HG03097 (cell line): ENCODE results near the gene GOLGA2.

Experiments
- ATAC-seq: cut with Tn5 transposase; IDR thresholded peaks from one replicate; pipeline ENCODE4 v1.9.1; 2021; ENCODE audit not compliant: unreplicated experiment, low FRiP score

Gene GOLGA2

DNA sequence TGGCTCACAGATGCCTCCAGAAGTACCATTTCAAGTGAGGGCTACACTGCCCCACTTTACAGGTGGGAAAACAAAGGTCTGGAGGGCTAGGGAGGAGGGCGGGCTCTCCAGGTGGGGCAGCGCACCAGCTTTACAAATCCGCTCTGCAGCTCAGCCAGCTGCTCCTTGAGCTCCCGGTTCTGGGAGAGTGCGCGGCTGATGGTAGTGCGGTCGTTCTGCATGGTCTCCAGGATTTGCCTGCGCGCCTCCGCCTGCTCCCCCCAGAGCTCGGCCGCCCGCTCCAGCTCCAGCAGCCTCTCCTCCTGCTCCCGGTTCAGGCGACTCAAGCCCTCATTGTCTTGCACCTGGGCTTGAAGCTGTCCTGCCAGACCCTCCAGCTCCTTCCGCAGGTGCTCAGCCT, 15.5 kb downstream of the GOLGA2 start:
- no peak for ATAC-seq

DNA sequence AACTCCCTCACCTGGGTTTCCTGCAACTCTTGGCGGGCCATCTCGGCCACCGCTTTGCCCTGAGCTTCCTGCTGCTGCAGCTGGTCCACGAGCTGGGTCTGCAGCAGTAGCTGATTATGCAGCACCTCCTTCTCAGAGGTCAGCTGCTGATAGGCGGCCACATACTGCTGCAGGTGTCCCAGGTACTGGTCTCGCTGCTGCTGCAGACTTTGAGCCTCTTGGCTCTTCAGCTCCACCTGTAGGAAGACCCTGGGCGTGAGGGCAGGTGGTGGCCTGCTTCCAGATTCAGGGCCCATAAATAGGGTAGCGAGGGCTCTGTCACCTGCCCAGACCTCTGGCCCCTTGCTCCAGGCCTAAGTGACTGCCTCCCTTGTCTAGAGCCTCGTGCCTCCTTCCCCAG, 16.7 kb downstream of the GOLGA2 start:
- no peak for ATAC-seq

DNA sequence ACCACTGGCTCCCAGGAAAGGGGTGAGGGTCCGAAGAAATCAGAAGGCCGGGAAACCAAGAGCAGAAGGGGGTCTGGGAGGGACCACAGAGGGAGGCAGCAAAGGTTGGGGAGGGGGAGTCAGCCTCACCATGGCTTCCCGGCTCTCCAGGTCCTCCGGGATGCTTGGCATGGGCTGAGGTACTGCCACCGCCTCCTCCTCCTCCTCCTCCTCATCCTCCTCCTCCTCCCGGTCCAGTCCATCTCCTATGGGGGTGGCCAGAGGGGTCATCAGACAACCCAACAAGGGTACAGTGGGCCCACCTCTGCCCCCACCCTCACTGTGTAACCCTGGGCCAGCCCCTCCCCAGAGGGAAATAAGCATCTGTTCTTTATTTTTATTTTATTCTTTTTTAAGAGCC, 17.5 kb downstream of the GOLGA2 start:
- ATAC-seq, result no peak

DNA sequence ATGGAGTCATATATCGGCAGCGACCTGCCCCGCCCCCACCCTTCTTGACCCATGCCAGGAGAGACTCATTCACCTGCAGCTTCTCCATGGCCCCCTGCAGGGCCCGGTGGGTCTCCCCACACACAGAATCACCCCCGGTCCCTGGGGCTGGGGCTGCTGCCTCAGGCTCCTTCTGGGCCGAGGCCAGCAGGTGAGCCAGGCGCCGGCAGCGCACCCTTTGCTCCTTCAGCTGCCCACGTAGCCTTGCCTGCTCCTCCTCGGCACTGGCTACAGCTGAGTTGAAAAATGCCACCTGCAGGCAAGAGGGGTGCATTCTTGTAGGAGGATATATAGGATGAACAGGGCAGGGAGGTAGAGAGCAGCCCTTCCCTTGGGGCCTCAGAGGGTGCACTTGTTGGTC, 17.9 kb downstream of the GOLGA2 start:
- no peak for ATAC-seq

DNA sequence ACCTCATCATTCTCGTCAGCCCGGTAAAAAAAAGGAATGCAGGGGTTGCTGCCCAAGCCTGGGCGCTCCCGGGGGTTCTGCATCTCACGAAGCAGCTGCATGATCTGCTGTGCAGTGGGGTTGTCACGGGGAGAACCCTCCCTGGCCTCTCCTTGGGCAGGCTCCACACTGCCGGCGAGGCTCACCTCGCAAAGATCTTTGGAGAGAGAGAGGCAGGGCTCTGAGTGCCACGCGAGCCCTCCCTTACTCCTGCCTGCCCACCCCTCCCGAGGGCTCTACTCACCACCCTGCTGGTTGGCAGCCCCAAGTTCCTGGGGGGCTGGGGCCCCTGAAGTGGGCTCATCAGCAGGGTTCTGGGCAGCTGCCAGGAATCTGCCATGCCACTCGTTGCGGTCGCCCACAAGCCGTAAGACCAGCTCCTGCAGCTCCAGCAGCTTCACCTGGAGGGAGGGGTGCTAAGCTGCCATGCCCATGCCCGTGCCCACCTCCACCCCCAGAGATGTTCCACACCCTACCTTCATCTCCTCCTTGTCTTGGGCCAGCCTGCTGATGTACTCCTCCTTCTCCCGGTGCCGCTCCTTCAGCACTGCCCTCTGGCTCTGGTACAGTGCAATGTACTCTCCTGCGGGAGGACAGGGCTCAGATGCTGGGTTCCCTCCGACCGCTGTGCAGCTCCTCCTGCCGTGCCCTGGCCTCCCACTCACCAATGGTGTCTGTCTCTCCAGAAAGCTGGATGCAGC, 18.6 kb downstream of the GOLGA2 start:
- ATAC-seq, result no peak

DNA sequence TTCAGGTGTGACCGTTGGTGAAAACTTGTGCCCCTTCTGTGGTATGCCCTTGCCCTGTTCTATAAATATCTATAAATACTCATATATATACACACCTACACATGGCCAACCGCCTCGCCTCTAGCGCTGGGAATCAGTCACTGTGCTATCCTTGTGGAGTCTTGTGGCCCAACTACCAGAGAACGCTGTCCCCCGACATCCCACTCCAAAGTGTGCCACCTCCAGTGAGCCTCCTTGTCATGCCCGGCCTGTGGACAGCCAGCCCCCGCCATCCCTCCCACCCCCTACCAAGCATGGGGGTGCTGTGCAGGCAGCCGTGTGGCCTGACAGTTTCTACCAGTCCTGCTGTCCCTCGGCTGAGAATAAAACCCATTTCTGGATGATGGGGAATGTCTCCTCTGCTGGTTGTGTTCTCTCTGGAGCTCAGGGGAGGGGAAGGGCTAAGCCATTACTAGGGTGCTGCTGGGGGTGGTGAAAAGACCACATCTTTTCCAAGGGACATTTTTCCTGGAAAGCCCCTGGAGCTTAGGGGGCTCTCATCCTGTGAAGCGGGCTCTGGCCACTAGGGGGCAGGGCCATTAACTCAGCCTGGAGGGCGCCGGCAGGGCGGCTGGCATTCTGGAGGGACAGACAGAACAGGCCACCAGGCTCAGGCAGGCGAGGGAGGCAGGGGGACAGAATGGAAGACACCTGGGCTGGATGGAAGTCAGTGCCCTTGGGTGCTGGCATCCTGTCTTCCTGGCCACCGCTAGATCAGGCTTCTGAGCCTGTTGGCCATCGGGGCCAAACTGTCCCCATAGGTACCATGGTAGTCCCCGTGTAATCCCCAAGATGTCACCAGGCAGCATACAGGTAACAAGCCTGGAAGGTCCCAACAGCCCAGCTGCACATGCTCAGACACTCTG, 20.7 kb downstream of the GOLGA2 start:
- no peak for ATAC-seq

DNA sequence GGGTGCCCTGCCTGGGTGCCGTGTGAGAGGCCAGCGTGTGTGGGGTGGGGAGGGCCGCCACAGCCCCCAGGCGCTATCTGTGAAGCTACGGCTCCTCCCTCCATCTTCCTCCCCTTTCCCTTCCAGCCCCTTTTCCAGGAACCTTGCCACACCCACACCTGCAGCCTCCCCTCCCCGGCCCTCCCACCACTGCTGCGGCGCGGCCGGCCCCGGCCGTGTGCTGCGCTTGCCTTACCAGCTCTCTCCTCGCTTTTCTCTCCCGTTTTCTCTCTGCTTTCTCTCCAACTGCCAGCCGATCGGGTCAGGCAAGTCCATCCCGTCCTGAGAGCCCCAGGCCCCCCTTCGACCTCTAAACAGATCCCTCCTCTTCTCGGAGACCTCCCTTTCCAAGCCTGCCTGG, 21.4 kb downstream of the GOLGA2 start:
- no peak for ATAC-seq

DNA sequence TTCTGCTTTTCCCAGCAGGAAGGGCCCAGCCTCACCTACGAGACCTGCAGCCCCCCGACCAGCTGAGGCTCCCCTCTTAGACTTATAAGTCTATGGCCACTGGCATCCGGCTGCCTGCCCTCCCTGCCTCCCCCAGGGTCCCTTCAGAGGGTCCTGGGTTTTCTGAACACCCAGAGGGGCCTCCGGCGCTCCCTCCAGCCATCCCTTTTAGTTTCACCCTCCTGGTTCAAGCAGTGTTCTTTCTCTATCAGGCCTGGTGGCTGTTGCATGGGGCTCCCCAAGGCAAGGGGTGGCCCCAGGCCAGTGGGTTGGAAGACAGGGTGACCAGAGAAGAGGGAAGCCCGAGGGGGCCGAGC, 21.8 kb downstream of the GOLGA2 start:
- ATAC-seq, result no peak

DNA sequence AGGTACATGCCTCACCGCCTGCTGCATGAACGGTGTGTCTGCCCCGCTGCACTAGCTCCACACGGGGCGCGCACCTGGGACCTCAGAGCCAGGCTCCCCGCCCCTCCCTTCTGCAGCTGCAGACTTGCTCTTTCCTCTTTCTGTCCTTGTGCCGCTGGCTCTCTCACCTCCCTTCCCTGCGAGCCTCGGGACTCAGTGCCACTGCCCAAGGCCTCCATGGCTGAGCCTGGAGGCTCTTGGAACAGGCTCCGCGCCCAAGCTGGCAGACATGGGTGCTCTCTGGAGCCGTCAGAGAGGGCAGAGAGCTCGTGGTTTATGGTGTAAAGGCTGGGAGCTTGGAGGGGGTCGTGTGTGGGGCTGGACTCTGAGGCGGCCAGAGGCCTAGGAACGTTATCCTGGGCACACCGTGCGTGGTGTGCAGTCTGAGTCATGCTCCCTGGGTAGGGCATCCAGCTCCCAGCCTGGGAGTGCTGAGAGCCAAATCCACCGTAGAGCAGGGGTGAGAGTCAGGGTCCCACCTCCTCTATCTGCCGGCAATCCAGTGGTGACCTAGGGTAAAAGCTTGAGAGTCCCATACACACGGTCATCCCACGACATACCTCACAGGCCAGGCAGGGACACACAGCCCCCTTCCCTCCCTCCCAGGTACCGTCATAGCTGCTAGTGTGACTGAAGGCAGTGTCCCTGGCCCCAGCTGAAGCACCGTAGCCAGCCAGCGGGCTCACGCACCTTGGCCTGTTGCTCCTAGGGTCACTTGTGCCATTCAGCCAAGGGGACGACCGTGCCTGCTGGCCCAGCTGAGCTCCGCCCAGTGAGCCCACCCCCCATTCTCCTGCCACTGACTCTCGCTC, 22.4 kb downstream of the GOLGA2 start:
- ATAC-seq, result no peak

DNA sequence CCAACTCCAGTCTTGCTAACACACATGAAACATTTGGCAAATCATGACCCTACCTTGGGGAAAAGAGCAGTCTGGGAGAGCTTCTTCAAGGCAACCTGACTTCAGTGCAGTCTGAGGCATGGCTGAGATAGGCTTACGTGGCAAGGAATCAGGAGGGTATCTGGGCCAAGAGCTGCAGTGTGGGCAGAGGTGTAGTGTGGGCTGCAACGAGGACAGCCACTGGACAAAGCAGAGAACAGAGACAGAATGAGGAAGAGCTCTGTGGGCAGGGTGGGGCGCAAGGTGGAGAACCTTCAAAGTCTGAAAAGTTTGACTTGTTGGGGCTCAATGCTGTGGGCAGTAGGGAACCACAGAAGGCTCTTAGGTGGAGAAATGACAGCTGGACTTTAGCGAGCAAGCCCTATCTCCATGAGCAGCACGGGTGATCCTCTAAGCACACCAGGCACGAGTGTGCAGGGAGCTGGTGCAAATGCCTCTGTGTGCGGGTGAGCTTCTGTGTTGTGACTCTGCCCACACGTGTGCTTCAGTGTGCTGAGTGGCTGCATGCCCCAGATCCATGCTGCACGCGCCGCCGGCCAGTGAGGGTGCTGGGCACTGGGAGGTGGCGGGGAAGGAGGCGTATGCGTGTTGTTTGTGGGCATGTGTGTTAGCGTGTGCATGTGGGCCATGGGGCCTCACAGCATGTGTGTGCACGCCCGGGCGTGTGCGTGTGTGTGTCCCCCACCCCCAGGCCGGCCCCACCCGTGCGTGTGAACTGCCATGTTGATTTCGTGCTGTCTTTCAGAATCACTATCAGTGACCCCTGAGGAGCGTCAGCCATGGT, 23.3 kb downstream of the GOLGA2 start:
- no peak for ATAC-seq

DNA sequence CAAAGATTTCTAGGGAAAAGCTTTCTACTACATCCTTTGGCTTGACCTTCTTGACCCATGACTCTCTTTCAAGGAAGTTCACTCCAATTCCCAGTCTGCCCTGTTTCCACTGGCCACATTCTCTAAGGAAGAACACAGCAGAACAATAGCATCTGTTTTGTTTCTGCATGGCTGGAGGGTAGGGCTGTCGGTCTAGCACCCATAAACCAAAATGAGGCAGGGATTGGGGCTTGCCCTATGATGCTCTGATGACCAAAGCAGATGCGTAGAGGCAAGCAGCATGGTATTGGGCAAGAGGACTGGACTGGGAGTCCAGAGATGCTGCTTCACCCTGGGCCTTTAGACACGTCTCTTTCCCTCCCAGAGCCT, 24.1 kb downstream of the GOLGA2 start:
- no peak for ATAC-seq

DNA sequence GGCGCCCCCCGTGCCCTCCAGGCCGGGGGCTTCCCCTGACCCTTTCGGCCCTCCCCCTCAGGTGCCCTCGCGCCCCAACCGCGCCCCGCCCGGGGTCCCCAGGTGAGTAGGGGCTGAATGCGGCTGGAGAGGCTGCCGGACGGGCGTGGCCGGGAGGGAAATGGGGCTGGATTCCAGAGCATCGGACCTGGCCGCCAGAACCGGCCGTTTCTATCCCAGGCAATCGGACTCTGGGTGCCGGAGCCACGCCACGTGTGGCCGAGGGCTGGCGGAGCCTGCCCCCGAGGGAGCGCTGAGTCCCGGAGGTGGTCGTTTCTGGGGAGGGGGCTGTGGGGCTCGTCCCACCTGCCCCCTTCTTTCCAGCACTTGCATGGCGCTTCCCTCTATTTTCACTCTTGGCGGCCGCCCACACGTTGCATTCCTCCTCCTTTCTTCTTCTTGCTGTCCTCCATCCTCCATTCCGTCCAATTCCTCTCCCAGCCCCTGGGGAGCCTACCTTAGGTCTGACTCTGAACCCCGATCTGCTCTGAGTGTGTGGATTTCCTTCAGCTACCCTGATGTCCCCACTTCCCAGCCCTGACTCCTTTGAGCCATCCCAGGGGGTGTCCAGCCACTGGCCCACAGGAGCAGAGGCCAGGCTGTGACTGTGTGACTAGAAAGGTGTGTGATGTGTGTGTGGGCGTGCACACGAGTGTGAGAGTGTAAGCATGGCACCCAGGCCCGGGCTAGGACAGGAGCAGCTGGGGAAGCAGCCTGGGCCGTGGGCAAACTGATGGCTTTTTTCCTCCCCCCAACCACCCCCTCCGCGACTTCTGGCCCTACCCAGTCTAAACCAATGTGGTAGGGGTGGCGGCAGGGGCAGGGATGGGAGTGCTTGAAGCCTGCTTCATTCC, 24.7 kb downstream of the GOLGA2 start:
- ATAC-seq, result no peak

DNA sequence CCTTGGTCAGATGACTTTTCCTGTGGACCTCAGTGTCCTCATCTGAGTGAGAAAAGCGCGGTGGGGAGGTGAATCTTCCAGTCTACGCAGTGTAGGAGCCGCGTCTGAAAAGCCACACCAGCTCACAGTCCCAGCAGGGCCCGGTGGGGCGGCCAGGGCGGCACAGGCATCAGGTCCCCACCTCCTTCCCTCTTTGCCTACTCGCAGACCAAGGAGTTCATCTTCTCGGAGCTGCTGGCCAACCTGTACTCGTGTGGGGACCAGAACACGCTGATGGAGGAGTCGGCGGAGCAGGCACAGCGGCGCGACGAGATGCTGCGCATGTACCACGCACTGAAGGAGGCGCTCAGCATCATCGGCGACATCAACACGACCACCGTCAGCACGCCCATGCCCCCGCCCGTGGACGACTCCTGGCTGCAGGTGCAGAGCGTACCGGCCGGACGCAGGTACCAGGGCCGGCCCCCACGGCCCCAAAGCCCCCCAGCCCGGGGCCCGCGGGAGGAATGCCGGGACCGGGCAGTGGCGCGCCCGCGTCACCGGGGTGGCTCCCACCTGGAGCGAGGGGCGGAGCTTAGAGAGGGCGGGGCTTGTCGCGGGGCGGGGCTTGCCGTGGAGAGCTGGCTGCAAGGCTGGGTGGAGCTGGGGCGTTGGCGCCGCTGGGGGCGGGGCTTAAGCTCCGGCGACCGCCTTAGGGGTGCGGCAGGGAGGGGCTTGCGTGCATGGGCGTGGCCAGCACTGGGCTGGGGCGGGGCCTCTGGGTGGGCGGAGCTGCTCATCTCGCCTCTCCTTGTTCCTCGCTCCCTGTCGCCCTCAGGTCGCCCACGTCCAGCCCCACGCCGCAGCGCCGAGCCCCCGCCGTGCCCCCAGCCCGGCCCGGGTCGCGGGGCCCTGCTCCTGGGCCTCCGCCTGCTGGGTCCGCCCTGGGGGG, 25.6 kb downstream of the GOLGA2 start:
- ATAC-seq, result no peak

DNA sequence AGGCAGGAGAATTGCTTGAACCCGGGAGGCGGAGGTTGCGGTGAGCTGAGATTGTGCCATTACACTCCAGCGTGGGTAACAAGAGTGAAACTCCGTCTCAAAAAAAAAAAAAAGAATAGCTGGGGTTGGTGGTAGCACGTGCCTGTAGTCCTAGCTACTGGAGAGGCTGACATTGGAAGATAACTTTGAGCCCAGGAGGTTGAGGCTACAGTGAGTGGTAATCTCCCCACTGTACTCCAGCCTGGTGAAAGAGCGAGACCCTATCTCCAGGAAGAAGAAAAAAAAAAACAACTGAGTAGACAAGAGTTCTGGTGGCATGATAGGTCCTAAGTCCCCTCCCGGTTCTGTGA, 26.3 kb downstream of the GOLGA2 start:
- ATAC-seq, result no peak

DNA sequence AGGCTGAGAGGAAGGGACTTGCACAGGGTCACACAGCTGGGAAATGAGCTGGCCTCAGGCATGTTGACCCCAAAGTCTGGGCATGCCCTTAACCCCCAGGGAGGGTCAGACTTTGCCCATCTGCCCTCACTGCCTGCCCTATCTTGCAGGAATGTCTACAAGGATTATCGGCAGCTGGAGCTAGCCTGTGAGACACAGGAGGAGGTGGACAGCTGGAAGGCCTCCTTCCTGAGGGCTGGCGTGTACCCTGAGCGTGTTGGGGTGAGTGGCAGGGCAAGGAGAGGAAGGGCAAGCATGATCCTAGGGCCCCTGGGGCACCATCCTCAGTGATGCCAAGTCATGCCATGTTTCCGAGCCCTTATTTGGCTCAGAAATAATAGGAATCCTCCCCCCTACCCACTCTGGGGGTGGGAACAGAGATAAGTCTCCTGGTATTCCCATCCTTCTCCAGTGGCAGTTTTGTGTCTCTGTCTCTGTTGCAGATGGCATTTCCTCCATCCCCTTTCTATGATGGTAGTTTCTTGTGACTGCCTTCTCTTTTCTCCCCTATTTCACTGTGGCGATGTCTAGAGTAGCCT, 28.5 kb downstream of the GOLGA2 start:
- ATAC-seq, result no peak

DNA sequence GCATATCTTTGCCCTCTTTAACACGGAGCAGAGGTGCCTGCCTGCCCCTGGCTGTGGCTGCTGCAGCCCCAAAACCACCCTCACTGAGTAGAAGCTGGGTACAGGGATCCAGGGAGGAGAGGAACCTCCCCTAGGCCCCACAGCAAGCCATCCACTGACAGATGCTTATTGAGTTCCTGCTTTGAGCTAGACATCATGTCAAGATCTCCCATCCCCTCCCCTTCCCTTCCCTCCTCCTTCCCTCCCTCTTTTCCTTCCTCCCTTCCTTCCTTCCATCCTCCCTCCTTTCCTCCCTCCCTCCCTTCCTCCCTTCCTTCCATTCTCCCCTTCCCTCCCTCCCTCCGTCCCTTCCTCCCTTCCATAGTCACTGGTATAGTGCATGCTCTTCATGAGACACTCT, 29.3 kb downstream of the GOLGA2 start:
- no peak for ATAC-seq

DNA sequence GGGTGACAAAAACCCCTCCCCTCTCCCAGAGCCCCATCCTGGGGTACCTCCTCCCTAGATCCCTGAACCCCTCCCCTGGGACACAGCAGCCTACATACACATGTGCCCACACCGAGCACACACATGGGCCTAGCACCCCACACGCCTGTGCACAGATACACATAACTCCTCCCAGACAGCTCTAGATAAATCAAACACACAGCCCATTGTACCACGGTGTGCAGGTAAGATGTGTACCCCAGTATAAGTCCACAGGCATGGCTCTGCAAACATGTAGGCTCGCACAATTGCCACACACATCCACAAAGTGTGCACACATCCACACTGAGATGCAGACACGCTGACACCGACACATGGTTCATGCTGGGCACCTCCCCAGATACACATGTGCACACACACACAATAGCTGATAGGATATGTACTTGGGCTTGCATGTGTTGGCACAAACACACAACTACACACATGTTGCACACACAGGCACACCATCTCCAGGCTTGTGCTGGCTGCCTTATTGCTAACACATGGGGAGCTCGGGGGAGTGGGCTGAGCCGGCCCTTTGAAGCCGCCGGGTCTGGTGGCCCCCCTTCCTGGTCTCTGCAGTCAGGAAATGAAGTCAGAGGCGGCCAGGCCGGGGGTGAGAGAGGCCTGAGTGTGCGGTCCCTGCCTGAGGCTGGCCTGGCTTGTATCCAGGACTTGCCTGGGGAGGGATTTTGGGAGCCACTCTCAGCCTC, 30.2 kb downstream of the GOLGA2 start:
- ATAC-seq, result no peak
